Fibroblast of mammary gland (primary cell): ENCODE measurements around the gene TAB2.
"Not testable (repeated sequence)": the region's sequence is repeated elsewhere in the genome, so short reads cannot be mapped to it uniquely, and the experiment has no call there.

Experiments used
- DNase-seq: peaks from one replicate; pipeline ENCODE4 v3.0.0-alpha.2; 2010; ENCODE audit warnings: low read depth
- H3K4me3 ChIP-seq: 2 replicates; pipeline ENCODE4 v1.5.1; 2011; ENCODE audit warnings: low read depth, mild to moderate bottlenecking, low read length, moderate library complexity; ENCODE audit not compliant: control insufficient read depth
- TF ChIP-seq, protein P1 (sequence below): conservative IDR thresholded peaks from 2 replicates; pipeline ENCODE4 v1.5.1; 2011; ENCODE audit warnings: low read depth, low read length, inconsistent platforms; ENCODE audit not compliant: control insufficient read depth, insufficient read depth

Gene TAB2

DNA sequence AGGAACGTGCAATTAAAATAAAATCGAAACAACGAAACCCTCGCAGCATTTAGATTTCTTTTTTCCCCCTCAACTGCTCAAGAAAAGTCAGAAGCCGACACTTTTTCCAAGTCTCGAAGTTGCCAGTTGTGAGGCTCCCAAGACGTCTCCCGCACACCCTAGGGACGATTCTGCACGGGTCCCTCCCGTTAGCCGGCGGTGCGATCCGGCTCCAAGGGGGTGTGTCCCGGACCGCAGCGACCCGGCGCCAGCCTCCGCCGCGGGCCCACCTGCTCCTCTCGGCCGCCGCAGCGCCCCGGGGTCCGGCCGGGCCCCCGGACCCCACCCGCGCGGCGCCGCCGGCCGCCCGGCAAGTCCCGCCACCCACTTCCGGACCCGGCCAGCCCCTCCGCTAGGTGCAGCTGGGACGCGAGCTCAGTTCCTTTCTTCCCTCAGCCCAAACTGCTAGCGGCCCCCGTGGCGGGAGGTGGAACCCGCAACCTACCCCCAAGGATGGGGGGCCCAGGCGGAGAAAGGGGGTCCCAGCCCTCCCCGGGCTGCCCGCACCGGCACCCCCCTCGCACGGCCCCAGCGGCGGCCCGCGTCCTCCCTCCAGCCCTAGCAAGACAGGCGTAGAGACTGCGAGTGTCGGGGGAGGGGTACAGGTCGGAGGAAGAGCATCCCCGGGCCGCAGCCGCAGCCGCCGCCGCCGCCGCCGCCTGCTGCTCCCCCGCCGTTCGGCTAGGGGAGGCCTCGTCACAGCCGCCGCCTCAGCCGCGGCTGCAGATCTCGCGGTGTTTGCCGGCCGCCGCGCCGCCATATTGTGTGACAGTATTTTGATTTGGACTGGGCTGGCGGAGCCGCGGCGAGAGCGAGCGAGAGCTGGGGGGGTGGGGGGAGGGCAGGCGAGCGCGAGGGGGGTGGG lies 520 bp upstream of the TAB2 start:
- TF ChIP-seq, protein P1, sequence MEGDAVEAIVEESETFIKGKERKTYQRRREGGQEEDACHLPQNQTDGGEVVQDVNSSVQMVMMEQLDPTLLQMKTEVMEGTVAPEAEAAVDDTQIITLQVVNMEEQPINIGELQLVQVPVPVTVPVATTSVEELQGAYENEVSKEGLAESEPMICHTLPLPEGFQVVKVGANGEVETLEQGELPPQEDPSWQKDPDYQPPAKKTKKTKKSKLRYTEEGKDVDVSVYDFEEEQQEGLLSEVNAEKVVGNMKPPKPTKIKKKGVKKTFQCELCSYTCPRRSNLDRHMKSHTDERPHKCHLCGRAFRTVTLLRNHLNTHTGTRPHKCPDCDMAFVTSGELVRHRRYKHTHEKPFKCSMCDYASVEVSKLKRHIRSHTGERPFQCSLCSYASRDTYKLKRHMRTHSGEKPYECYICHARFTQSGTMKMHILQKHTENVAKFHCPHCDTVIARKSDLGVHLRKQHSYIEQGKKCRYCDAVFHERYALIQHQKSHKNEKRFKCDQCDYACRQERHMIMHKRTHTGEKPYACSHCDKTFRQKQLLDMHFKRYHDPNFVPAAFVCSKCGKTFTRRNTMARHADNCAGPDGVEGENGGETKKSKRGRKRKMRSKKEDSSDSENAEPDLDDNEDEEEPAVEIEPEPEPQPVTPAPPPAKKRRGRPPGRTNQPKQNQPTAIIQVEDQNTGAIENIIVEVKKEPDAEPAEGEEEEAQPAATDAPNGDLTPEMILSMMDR, result no peak
- peak; percentile 84 for DNase-seq
- peak overlapping the region; percentile 79 for H3K4me3 ChIP-seq

DNA sequence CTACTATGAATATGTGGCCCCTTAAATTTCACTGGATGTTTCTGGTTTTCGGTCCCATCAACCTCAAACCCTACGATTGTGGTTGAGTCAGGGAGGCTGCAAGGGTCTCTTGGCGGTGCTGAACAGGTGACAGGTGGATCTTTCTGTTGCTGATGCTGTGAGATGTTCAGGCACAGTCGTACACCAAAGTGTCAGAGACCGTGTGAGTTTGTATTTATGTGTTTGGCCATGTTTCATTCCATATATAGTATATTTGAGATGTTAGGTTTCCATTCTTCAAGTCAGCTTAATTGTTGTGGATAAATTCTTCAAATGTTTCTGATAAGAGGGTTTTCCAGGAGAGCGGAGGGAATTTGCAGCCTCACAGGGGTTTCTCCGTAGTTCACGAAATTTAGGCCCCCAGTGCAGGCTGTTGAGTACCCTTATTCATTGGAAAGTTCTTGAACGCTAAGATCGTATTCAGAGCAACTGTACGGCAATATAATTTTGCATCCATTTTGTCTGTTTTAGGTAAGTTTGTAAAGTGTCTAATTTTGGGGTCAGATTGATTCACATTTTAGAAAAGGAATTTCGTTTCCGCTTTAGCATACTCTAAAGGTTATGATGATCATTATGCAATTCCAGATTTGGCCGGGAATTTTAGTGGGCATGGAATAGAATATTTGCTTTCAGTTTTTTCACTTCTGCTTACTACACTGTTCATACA lies 1.2 kb downstream of the TAB2 start:
- no peak for DNase-seq
- TF ChIP-seq, protein P1, result no peak
- H3K4me3 ChIP-seq, result peak overlapping the region; percentile 79

- TF ChIP-seq, protein P1, result no peak
- H3K4me3 ChIP-seq, result peak overlapping the region; percentile 79
- DNase-seq, result no peak
Measured at GRCh38 chr6:149319422-149319821, 1.9 kb downstream of the TAB2 start.

DNA sequence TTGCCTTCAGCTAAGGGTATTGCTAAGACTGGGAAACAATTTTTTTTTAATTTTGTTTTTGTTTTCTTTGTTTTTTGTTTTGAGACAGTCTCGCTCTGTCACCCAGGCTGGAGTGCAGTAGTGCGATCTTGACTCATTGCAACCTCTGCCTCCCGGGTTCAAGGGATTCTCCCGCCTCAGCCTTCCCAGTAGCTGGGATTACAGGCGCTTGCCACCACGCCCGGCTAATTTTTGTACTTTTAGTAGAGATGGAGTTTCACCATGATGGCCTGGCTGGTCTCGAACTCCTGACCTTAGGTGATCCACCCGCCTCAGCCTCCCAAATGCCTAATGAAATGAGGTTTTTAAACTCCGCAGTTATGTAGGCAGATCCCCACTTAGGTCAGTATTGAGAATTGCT lies 2.5 kb downstream of the TAB2 start:
- peak overlapping the region; percentile 79 for H3K4me3 ChIP-seq
- not testable (repeated sequence) for DNase-seq

DNA sequence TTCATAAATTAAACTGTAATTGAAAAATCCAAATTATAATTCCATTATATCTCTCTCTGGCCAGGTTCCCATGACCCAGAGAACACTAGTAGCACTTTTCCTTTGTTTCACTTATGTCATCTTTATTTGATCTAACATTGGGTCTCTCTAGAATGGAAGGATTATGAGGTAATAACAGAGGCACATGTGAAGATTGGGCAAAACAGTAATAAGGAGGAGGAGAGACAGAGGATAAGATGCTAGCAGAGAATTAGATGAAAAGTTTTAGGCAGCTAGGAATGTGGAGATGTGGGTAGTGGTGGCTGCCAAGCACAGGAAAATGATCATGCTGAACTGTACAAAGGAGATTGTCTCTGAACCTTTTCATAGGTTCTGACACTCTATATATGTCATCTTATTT lies 3.3 kb downstream of the TAB2 start:
- no peak for DNase-seq
- TF ChIP-seq, protein P1, result no peak
- no peak overlapping the region for H3K4me3 ChIP-seq

DNA sequence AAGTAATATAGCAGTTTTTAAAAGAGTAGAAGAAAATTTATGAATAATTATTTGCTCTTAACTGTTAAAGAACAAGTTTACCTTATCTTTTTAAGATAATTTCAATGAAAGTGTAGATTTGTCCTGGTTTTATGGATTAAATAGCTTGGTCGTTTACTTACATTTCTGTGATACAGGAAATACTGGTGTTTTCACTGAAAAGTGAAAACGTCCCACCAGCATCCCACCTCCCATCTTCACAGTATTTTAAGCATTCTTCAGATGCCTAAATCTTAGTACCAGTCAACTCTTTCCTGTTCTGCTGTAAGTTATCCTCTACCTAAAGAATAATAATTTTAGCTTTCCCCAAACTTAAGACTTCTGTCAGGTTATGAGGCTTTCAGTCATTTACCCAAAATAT lies 5.8 kb downstream of the TAB2 start:
- DNase-seq, result no peak
- H3K4me3 ChIP-seq, result no peak overlapping the region
- TF ChIP-seq, protein P1, result no peak

DNA sequence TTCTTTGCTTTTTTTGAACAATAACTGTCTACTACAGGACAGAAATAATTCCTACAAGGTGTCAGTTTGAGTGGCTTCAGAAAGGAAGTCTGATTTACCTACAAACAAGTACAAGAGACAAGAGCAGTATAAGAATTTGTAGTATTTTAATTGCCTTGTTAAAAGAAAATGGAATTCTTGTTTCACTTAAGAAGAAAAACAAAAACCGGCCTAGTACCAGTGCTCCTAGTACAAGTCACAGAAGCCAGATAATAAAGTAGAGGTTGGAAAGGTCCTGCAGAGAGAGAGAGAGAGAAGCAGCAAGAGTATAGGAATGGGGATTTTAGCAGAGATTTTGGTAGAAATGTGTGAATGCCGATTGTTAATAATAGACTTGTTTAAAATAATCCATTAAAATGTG lies 6.4 kb downstream of the TAB2 start:
- DNase-seq, result no peak
- H3K4me3 ChIP-seq, result no peak overlapping the region
- TF ChIP-seq, protein P1, result no peak
